ENCODE results near the gene SPATA7.
A peak's percentile ranks its signal among the peaks of the same experiment; 100 is the strongest.
"Not testable (repeated sequence)": the region's sequence is repeated elsewhere in the genome, so short reads cannot be mapped to it uniquely, and the experiment has no call there.

The SPATA7 gene

DNA sequence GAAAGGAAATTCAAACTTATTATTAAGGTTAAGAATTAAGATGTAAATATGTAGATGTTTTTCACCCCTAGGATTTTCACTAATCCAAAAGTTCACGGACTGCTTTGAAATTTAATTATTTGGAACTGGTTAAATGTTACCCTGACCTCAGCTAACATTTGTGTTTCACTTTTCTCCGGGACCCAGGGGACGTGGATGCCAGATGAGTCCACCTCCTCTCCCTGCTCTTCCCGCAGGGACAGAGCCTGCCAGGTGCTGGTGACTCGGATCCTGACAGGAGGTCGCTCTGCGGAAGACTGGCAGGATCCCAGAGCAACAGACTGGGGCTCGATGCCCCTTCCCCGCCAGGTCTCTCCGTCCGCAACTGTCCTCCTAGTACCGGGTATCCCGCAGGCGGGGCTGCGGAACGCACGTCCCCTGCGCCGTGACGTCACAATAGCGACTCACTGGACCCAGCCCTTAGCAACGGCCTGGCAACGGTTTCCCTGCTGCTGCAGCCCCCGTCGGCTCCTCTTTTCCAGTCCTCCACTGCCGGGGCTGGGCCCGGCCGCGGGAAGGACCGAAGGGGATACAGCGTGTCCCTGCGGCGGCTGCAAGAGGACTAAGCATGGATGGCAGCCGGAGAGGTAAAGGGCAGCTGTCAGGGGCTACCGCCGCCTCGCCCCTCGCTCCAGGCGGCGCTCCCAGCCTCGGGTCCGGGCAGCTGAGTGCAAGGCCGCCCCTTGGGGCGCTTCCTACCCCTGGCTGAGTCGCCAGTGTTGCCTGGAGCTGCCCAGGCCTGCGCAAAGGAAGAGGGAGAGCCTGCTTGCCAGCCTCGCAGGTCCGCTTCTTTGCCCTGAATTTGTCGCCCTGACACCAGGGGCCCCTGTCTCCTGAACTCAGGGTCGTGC is at the start of gene SPATA7:
SPATA7 (plus strand) TSS at position 446 of the 890 bp plus-strand sequence; CDS start at position 608, 162 bp downstream.
- peak; percentile 92 for DNase-seq

DNA sequence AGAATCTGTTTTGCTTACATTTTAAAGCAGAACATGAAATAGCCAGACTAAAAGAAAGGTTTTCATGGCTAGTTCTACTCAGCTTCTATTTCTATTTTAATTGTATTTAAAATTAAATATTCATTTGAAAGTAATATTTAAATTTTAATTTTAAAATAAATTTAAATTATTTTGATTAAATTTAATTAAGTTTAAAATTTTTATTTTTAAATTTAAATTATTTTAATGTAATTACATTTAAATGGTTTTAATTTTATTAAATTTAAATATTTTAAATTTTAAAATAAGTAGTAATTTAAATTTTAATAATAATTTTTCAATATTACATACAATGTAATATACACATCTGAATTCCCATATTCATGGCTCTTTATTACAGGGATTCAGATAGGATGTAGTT is 45.1 kb upstream of the SPATA7 start:
- no peak for DNase-seq

DNA sequence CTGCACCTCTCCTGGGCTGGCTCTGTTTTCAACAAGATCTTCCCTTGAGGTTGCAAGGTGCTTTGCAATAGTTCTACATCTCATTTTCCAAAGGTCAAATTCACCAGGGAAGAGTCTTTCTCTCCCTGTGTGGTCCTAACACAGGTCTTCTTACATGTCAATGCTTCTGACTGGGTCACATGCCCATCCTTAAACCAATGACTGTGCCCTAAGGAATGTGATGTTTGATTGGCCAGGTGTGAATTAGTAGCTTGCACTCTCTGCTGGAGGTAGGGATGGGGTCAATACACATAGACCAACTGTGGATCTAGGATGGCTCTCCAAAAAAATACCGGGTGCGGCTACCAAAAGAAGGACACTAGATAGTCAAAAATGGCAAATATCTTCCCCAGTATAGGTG is 42.5 kb upstream of the SPATA7 start:
- DNase-seq: no peak

DNA sequence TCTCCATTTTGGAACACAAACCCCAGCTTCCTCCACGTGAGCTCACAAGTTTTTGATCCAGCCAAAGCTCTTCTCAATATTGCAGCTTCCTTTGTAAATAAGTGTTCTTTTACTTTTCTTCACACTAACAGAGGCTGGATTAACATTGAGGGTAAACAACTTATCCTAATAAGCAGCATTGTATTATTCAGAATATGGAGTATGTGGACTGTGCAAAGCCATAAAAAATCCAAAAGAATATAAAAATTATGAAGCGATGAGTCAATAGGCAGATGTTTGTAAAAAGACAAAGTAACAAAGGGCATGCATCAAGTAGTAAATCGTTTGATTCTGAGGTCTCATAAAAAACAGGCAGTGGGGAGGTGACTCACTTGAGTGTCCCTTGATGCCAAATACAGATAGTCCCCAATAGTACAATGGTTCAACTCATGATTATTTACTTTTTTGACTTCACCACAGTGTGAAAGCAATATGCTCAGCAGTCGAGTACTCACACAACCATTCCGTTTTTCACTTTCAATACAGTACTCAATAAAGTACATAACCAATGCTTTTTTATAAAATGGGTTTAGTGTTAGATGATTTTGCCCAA is 39.3 kb upstream of the SPATA7 start:
- no peak for DNase-seq

DNA sequence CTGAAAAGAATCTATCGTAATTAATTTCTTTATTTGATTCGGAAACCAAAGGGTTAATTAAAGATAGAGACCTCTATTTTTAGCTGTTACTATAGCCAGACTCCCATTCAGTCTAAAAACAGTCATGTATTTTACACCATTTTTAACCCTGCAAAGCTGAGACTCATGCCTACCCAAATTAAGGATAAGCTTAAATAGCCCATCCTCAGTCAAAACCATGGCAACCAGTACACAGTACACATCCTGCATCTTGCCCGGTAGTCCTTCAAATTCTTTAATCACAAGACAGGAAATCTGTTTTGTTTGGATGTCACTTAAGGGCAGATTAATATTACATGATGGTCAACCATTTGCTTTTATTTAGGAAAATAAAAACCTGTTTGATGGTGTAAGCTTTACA is 36.9 kb upstream of the SPATA7 start:
- no peak for DNase-seq

DNA sequence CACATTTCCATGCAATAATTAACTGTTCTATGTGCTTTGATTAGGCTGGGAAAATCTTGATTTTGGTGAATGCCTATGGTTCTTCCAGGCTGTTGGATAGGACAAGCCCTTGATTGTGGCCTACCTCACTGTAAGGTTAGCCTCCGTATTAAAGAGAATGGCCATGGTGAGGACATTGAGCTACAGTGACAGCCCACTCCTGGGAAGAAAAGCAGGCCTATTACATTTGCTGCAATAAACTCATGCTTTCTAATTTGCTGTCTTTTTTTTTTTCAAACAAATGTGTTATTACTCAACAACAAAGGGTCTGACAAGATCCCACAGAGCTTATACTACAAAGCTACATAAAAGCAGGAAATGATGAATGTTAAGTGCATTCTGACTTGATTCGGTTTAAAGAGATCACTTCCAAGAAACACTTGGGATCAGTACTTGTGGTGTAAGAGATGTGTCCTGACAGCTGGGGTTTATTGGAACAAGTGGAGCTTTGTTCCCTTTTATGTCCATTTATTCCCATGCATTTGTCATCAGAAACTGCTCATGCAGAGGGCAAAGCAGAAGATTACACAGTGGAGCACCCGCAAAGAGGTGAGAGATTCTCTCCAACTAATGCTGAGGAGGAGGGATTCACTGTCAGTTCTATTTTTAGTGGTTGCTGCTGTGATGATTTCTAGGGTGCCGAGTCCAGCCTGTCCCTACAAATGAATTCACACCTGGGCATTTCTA is 33.3 kb upstream of the SPATA7 start:
- no peak for DNase-seq

GRCh38 chr14:88352698-88353097 is 32.8 kb upstream of the SPATA7 start:
- no peak for DNase-seq

DNA sequence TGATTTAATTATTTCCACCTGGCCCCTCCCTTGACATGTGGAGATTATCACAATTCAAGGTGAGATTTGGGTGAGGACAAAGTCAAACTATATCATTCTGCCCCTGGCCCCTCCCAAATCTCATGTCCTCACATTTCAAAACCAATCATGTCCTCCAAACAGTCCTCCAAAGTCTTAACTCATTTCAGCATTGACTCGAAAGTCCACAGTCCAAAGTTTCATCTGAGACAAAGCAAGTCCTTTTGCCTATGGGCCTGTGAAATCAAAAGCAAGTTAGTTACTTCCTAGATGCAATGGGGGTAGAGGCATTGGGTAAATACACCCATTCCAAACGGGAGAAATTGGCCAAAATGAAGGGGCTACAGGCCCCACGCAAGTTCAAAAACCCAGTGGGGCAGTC is 31.1 kb upstream of the SPATA7 start:
- no peak for DNase-seq

DNA sequence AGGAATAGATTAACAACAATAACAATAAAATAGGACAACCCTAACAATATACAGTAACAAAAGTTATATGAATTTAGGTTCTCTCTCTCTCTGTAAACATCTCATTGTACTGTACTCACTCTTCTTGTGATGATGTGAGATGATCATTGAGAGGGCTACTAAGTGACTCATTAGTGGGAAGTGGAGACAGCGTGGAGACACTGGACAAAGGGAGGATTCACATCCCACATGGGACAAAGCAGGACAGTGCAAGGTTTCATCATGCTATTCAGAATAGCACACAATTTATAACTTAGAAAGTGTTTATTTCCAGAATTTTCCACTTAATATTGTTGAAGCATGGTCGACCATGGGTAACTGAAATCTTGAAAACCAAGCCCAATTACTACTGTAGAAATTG is 26.0 kb upstream of the SPATA7 start:
- no peak for DNase-seq

GRCh38 chr14:88363644-88364043 is 21.8 kb upstream of the SPATA7 start:
- no peak for DNase-seq

GRCh38 chr14:88364710-88365413 is 20.6 kb upstream of the SPATA7 start:
- DNase-seq: no peak

- no peak for DNase-seq
These were observed 16.0 kb upstream of the SPATA7 start for GRCh38 chr14:88369496-88369895.

GRCh38 chr14:88379706-88380343 is 5.6 kb upstream of the SPATA7 start:
- no peak for DNase-seq

DNA sequence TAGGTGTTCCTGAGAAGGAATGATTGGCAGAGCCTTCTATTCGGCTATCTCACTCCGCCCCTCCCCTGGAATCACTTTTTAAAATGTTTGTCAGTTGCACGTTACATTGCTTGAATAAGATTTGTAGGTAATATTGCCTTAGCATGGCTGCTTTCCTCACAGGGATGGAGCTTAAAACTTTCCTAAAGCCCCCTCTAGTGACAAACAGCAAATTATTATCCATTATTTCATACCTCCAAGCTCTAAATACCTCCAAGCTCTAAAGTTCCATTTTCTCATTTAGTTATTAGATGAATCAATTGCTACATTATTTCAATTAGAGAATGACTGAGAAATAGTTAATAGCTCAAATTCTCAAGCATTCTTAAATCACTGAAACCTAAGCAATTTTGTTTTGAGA is 5.1 kb upstream of the SPATA7 start:
- DNase-seq: no peak

- not testable (repeated sequence) for DNase-seq
These were observed 3.8 kb upstream of the SPATA7 start for GRCh38 chr14:88381634-88382033.

DNA sequence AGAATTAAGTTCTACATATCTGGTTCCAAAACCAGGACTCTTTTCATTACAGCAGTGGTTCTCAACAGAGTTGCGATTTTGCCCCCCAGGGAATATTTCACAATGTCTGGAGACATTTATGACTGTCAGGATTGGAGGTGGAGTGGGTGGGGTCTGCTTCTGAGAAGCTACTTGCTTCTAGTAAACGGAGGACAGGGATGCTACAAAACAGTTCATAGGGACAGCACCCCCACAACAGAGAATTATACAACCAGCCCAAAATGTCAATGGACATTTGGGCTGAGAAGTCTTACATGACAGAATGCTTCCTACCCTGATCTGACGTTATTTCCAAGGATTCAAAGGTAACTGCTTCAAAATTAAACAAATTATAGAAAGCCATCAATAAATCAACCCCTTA is 739 bp upstream of the SPATA7 start:
- DNase-seq: no peak

- DNase-seq: no peak
These were observed 868 bp downstream of the SPATA7 start for GRCh38 chr14:88386256-88386794.

- DNase-seq: no peak
These were observed 3.4 kb downstream of the SPATA7 start for GRCh38 chr14:88388741-88389282.

DNA sequence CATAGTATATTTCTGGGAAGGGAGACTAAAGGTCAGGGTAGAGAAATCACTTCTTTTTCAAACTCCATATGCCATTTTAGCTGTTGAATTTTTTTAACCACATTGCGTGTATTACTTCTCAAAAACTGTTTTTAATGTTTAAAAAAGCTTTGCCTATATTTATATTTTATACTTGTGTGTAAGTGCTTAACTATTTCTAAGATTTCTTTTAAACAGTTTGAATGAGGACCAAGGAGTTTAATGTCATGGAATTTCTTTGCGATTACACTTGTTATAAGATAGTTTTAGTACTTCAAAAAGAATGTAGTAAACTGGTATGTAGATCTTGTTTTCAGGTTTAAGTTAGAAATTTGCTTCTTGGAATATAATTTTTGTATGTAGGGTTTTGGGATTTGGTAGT is 7.2 kb downstream of the SPATA7 start:
- no peak for DNase-seq

DNA sequence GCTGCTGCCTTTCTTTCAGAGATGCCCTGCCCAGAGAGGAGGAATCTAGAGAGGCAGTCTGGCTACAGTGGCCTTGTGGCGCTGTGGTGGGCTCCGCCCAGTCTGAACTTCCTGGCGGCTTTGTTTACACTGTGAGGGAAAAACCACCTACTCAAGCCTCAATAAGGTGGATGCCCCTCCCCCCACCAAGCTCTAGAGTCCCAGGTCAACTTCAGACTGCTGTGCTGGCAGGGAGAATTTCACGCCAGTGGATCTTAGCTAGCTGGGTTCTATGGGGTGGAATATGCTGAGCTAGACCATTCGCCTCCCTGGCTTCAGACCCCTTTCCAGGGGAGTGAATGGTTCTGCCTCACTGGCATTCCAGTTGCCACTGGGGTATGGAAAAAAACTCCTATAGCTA is 25.6 kb downstream of the SPATA7 start:
- no peak for DNase-seq

DNA sequence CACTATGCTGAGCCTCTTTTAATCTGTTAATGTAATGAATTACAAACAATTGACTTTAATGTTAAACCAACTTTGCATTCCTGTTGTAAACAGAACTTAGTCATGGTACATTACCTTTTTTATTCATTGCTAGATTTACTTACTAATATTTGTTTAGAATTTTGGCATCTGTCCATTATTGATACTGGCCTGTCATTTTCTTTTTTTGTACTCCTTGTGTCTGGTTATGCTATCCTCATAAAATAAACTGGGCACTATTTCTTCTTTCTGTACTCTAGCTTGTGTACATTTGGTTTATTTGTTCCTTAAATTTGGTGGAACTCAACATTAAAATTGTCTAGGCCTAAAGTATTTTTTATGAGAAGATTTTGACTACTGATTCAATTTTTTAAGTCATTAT is 32.1 kb downstream of the SPATA7 start:
- no peak for DNase-seq

- no peak for DNase-seq
These were observed 34.7 kb downstream of the SPATA7 start for GRCh38 chr14:88420187-88420586.

Data from activated effector memory CD4-positive, alpha-beta T cell treated with anti-CD3 and anti-CD28 coated beads, Interleukin-2, amount 50 U/mL, for 16 hours (primary cell).